Activated CD4-positive, CD25-positive, alpha-beta regulatory T cell treated with anti-CD3 and anti-CD28 coated beads, Interleukin-2, amount 50 U/mL, for 24 hours (primary cell): ENCODE results near the gene ATRIP.
"Not testable (repeated sequence)": the region's sequence is repeated elsewhere in the genome, so short reads cannot be mapped to it uniquely, and the experiment has no call there.

ENCODE experiments used
- ATAC-seq, 2 donors: fragments of 150-1000 bp; cut with Tn5 transposase; one replicate each; pipeline ENCODE4 v1.10.0; 2021; ENCODE audit warnings: mild to moderate bottlenecking in 1 of 2, moderate library complexity in 1 of 2

The ATRIP gene

DNA sequence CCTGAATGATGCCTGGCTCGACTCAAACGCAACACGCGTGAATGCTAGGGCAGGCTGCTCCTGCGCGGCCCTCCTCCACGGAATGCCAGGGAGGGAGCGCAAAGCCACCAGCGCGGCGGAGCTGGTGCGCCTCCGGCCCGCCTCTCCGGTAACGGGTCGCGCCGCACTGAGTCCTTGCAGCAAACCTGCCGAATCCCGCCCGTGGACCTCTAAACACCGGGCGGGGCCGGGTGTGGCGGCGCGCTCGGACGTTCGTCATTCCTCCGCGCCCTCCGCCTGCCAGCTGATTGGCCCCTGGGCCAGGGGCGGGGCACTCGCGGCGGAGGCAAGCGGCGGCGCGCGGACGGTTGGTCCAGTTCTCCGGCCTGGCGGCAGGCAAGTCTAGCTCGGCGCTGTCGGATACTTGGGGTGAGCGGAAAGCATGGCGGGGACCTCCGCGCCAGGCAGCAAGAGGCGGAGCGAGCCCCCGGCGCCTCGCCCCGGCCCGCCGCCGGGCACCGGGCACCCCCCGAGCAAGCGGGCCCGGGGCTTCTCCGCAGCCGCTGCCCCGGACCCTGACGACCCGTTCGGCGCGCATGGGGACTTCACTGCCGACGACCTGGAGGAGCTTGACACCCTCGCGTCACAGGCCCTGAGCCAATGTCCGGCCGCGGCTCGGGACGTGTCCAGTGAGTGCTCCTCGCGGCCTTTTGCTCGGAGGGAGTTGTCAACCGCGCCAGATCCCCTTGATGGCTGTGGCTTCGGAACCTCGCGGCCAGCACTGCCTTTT, at the start of gene ATRIP:
Gene ATRIP, plus strand, starts transcription at position 313 of the 769 bp plus-strand sequence. Its CDS starts 109 bp downstream, at position 422.
- peak; percentile 99 for ATAC-seq

DNA sequence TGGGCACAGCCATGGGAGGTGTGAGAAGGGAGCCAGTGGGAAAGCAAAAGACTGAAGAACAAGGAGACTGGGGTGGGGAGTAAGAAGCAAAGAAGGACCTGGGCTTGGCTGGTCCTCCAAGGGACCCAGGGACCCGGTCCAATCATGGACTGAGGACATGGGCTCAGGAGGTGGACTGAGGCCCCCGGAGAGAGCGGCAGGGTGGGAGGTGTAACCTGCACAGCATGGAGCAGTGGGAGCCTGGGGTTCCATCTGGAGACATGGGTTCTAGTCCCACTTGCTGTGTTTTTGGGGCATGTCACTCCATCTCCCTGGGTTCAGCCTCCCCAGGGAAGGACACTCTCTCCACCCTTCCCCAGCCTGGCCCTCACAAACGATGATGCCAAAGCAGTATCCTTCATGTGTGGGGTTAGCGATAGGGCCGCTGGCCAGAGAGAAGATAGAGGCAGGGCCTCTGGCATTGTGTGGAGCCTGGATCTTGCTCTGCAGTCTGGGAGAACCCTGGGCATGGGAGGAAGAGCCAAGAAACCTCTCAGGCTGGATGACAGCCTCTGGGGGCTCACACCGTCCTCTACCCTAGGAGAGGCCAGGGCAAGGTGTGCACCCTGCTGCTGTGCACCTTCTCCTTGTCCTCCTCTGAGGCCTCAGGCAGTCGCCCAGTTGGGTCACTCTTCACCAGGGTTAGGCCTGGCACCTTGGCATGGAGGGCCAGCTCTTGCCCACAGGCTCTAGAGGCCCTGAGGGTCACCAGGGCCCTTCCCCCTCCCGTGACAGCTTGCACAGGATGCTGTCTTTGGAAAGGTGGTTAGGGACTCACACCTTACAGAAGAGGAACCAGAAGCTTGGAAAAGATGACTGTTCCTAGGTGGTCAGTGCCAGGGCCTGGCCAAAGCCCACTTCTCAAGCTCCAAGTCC, 48.5 kb upstream of the ATRIP start:
- no peak for ATAC-seq

DNA sequence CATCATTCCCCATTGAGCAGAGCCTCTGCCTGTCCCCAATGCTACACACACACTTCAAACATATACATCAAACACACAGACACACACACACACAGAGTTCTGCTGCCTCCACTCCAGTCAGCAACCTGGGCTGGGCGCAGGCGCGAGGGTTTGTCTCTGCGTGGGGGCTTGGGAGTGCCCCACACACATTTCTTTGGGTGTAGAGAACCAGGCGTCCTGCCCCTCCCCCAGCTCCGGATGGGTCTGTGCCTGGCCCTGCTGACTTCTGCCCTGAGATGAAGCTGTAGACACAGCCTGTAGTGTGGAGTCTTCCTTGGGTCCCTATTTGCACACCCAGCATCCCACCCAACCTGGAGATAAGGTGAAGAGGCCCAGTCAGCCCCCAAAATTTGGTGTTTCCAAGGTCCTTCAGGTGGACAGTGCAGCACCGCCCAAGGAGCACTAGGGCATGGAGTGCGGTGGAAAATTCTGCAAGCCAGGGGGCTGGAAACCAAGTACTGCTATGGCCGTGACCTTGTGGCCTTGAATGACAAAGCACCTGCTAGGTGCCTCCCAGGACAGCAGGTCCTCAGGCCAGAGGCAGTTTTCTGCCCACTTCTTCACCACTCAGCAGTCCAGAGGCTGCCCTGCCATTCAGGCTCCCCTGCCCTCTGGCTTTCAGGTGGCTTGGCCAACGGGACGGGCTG, 47.7 kb upstream of the ATRIP start:
- no peak for ATAC-seq

DNA sequence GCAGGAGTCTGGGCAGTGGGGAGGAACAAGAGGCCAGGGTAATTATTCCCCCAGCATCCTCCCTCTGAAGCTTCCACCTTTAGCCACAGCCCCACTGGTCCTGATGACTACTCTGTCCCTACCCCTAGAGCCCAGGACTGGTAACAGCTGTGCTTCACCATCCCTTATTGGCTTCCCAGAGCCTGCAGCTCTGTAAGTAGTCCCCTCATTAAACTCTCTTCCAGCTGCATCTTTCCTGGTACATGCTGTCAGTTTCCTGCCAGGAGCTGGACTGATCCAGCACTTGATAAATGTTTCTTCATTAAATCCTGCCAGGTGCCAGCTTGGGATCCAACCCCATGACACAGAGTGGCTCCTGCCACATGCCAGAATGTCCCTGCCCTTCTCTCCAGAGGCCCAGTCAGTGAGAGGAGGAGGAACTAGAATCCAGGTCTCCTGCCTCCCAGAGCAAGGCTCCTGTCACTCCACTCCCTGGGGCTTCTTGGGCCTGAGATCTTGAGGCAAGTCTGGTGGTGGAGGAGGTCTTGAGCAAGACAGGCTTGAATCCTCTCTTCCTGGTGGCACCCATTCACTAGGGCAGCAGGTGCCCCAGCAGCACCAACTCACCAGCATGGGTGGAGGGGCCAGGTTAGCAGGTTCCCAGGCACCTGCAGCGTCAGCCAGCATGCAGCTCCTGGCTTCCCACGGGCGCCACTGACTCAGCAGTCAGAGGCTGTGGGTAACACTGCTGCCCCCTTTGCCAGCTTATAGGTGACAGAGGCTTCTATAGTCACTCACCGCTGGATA, 47.0 kb upstream of the ATRIP start:
- no peak for ATAC-seq

DNA sequence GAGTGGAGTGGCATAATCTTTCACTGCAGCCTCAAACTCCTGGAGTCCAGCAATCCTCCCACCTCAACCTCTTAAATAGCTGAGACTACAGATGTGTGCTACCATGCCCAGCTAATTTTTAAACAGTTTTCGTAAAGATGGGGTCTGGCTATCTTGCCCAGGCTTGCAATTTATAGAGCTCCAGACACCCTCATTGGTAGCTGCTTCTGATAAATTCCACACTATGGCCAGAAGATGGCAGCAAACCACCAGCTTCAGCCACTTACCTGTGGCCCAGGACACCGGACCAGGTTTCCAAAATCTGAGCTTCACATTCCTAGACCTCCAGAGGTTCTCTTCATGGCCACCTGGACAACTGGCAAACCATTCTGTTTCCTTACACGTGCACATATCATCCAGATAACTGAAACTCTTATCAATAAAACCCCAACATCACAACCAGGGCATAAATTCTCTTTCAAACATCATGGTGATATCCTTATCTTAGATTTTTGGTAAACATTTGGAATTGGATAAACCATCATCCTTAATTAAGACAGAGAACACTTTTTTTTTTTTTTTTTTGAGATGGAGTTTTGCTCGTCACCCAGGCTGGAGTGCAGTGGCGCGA, 45.6 kb upstream of the ATRIP start:
- peak; percentile 51 to 79 for ATAC-seq

DNA sequence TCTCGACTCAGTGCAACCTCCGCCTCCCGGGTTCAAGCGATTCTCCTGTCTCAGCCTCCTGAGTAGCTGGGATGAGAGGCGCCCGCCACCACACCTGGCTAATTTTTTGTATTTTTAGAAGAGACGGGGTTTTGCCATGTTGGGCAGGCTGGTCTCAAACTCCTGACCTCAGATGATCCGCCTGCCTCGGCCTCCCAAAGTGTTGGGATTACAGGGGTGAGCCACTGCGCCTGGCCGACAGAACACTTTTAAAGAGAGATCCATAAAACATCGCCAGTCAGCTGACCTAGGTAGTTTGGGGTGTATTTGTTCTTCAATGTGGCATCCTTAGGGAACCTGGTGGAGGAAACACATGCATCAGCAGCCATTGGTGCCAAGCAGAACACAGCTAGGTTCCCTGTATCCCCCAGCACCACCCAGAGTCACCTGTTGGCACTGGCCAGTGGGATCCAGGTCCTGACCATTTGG, 45.1 kb upstream of the ATRIP start:
- ATAC-seq = not testable (repeated sequence)

DNA sequence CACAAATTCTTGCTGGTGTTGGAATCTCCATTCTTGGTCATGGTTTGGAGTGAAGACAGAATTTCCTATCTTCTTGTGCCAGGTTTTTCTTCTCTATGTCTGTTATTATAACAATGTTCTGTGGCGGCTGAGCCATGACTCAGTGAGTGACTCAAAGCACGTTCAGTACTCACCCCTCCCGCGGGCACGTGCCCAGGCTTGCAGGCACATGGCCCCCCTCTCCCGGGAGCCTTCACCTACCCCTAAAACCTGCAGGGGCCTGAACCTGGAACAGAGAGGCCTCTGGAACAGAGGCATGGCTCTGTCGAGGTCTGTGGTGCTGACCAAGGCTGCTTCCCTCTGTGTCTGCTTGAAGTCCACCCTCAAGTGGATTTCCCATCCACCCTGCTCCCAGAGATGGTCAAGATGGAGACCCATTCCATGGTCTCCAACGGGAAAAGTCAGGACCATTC, 44.2 kb upstream of the ATRIP start:
- no peak for ATAC-seq

DNA sequence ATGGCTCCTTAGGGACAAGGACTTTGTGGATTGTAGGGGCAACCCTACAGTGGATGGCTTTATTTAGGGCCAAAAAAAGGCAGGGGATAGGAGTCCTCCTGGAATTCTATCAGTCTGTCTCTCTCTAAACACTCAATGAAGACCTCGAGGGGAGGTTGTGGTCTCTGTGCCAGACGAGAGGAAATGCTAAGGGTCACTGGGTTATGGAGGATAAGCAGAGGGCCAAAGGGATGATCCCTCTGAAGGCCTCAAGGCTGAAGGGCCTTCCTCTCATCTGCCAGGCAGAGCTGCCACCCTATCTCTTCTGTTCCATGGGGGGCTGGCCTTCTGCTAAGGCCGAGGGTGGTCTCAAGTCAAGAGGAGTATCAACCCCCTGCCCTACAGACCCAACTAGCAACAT, 43.6 kb upstream of the ATRIP start:
- no peak for ATAC-seq

DNA sequence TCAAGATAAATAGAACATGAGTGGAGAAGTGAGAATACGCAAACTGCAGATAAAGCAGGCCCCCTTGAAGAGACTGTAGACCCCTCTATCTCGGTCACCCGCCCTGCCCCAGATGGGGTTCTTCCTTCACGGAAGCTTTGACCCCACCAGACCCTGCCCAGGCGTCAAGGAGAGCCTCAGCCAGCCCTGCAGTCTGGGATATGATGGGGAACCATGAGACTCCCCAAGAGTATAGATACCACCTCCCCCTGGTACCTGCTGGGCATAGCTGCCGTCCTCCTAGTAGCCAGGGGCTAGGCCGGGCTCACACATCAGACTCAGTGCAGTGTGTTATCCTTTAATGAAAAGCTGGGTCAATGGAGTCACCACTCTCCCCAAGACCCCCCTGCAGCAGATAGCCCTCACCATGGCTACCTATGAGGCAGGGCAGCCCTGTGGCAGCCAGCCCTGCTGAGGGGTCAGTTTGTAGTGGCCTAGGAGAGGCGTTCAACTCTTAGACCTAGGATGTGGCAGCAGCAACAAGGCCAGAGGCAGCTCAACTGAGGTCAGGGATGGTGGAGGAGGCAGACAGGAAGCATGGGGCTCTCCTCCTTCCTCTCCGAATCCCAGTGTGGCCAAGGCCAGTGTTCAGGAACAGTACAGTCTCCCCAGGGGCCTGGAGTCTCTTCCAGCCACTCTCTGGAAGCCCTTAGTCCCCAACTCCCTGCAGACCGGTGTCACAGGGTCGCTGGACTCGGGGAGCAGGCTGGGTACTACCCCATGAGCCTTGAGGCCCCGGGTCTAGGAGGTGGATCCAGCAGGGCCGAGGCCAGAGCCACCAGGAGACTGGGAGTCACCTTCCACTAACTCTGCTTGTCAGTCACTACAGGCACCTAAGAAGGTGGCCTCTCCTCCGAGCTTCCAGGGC, 42.8 kb upstream of the ATRIP start:
- no peak for ATAC-seq

DNA sequence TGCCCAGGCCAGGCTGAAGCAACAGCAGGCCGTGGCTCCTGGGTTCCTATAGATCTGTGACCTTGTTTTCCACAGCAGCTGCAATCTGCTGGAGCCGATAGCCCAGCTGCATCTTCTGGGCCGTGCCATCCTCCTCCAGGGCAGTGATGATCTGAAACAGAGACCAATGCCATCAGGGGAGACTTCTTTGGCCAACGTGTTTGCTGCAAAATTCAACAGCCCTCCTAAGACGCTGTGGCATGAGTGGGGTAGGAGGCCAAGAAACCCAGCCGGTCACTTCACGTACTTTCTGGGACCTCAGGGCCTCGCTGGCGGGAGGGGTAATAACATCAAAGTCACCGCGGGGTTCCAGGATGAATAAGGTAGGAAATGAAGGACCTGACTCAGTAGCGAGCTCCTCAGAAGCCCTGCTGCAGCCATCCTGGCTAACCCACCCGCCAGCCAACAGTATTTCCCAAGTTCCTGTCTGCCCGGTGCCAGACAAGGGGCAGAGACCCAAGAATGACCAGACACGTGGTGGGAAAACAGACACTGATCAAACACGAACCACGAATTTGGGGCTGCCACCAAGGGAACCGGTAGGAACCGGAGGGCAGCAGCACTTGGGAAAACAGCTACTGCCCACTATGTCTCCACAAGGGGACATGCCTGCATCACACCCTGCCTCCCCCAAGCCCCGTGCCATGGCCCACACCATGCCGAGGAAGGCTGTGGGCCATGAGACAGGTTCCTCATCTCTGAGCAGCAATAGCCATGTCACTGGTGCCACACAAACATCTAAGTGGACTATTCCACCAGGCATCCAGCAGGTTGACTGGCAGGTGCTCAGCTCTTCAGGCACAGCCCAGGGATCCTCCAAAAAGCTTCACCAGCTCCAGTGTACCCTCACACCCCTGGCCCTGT, 41.8 kb upstream of the ATRIP start:
- ATAC-seq = no peak

DNA sequence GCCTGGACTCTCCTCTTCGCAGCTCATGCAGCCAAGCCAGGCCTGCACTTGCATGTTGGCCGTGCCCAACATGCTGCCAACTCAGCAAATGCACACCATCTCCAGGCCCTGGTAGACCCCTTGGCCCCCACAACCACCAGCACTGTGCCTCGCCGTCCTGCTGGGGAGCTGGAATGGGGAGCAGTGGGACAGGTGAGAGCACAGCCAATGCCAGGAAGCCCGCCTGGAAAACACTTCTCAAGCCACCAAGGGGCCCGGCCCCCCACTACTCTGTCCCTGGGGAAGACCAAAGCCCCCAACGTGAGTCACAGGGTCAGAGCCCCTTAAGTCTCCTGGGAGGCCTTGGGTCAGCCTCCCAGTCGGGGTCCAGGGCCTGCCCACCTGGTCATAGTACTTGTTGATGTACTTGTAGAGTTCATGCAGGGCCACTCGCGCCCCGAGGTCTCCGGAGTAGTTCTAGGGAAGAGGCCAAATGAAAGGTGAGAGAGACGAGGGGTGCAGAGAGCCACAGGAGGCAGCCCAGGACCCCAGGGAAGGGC, 41.1 kb upstream of the ATRIP start:
- ATAC-seq = no peak

DNA sequence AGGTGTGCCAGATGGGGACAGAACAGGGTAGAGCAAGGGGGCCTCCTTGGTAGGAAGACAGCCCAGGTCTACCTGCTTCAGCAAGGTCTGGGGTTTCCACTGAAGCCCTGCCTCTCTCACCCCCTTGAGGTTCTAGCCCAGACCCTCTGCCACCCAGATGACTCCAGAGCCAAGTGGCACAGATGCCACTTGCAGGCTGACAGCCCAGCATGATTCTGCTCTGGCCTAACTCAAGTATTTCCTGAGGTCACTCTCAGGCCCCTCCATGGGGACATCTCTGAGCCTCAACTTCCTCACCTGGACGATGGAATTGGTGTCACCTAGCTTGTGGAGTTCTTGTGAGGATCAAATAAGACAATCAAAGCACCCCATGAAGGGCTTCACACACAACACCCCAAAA, 40.6 kb upstream of the ATRIP start:
- no peak for ATAC-seq

DNA sequence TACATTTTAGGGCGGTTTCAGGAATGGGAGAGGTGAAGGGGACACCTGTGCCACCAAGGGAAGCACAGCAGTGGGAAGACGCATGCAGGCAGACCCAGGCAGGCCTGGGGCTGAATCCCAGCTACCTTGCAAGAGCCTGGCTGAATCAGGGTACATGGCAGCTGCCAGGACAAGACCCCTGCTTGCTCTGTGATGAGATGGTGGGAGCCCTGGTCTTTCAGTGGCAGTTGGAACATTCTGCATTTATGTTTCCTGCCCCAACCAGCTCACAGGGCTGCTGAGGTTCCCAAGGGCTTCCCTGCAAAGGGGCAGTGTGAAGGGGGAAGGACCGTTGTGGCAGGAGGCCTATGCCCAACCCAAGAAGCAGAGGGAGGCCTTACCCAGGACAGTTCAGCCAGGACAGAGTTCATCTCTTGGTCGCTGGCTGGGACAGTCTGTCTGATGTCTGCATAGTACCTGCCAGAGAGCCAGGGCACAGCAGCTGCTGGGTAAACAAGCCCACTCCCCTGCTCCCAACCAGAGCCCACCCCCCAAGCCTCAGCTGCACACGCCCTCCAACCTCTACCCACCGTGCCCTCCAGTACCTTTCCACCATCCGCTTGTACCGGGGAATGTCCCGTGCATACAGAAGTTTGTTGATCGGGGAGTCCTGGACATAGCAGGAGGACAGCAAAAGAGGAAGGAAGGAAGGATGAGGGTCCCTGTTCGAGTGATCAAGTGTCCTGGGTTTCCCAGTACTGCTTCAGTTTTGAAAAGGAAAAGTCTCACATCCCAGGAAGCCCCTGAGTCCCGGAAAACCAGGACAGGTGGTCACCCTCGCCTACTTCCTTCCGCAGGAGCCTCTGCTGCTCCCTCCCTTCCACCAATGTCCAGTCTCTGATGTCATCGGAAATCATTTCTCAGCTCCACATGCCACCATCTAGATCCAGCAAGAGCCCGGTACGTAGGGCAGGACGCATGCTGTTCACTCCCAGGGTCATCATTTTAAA, 39.8 kb upstream of the ATRIP start:
- ATAC-seq = no peak

DNA sequence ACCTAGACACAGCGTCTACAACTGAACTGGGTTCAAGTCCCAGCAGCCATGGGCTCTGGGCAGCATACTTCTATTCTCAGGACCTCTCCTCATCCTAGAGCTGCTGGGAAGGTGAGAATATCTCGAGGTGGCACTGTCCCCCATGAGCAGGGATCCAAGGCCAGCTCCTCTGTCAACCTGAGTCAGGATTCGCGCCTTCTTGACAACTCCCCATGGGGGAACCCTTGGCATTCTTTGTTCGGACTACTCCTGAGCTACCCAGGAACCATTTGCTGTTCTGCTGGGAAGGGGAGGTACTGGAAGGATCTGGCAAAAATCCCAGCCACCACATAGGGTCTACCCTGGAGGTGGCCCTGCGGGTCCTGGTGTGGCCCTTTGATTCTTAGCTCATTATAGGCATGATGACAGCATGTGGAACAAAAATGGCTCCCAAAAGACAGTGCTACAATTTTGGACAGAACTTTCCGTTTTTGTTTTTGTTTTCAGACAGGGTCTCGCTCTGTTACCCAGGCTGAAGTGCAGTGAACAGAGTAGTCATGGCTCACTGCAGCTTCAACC, 38.9 kb upstream of the ATRIP start:
- no peak for ATAC-seq

DNA sequence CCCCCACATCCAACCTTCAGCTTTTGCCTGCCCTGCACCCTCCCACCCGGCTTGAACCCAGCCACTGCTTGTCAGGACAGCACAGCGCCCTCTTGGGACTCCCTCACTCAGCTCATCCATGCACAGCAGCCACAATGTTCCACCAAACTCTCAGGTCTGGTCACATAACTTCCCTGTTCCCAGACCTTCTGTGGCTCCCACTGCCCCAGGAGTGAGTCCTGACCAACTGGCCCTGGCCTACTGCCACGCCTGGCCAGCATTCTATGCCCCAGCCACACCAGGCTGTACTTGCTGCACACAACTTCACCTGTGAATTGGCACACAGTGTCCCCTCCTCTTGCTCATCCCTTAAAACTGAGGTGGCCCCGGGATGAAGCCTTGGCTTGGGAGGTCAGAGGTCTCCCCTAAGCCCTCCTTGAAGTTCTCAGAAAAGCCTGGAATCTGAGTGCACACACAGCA, 37.7 kb upstream of the ATRIP start:
- ATAC-seq = no peak

DNA sequence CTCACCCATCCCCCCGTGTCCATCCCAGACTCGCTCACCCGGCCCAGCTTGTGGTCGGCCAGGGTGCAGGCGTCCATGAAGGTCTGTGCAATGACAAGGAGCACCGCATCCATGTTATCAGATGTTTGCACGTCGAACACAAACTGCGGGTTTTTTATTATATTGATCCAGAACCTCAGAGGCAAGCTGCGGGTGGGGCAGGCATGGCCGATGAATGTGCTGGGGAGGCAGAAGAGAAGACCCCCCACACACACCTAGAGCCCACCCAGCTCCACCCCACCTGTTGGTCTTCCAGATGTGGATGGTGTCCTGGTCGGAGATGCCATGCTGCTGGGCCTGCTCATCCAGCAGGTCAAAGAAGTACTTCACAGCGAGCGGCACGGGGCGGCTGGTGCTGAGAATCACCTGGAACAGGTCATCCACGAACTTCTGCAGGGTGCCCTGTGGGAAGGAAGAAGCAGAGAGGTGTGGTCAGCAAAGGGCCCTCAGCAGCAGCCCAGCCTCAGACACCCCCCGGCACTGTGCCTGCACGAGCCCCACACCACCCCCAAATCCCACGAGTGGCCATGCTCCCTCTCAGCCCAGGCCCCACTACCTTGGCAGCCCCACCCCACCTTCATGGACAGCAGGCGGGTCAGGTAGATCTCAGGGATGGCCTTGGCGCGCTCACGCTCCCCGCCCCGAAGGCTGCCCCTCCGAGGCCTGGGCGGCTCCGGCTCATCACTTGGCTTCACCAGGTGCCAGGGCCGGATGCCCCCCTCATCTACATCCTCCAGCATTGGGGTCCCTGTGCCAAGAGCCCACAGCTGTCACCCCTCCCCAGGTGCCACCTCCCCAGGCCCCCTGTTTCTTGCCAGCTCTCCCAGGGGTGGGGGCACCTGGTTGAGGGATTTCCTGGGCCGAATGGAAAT, 37.0 kb upstream of the ATRIP start:
- ATAC-seq = no peak
